Measurements from ENCODE around the gene CDC42EP5. TPM values are rescaled to one million over a fixed set of nuclear protein-coding genes. Genes with fewer than 3 reads are reported as not detected.

CDC42EP5 gene
- total and polyA plus RNA-seq, 10 of the 15 experiments (the other 5 are each of a cell fraction or from before 2014, with no cell fraction given), result 0.42 to 1.8 (median 1.4) TPM; not detected in 6

DNA sequence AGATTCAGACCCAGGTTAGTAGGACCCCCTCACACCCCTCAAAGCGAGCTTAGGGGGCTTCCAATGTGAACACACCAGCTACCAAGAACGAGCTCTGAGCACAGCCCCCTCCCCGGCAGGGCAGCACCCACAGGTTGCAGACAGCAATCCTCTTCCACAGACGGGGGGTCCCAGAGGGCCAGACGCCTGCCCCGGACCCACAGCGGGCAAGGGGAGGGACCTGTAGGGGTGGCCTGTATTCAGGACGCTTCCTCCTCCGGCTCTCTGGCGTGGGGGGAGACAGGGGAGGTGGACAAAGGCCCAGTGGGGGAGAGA is 53.1 kb downstream of the CDC42EP5 start:
- POLR2A ChIA-PET, result interaction anchor here (0.6 kb wide), 2 partner anchors 16 to 26 kb away, joined by 3 to 4 read pairs; no protein-coding TSS in a partner anchor
- no peak for FAIRE-seq

GRCh38 chr19:54418930-54419800 is 53.9 kb downstream of the CDC42EP5 start:
- ATAC-seq (no peak), FAIRE-seq (no peak), DNase-seq (ENCODE audit: low read depth, low spot score) (no peak)
- Histone ChIP-seq H3K4me3 (no peak overlapping the region), H2AFZ (ENCODE audit: control insufficient read depth, low read depth, low read length) (no peak overlapping the region), H3K79me2 (ENCODE audit: control insufficient read depth, insufficient read depth, low read length) (no peaks in the 10 kb centered on the region), H4K20me1 (ENCODE audit: control insufficient read depth, insufficient read depth) (no peaks in the 10 kb centered on the region), H3K27me3 (replicated peaks in 1 of 2; ENCODE audit: control insufficient read depth in 2 of 2, insufficient read depth in 2 of 2, low read length in 1 of 2) (peaks cover 0 to 3% of the 10 kb centered on the region in 2 experiments; a peak in 2 of 4 replicates), H3K36me3 (ENCODE audit: control insufficient read depth in 2 of 2, insufficient read depth in 2 of 2, low read length in 1 of 2) (no peaks in the 10 kb centered on the region), H3K27ac (ENCODE audit: control insufficient read depth, insufficient read depth) (no peak overlapping the region), H3K4me1 (ENCODE audit: control insufficient read depth, insufficient read depth, low read length) (peaks cover 8% of the 10 kb centered on the region), H3K9me3 (replicated peaks; ENCODE audit: control insufficient read depth, insufficient read depth, low read length) (no peaks in the 10 kb centered on the region; the same call in 2 of the 3 replicates), H3K4me2 (ENCODE audit: control insufficient read depth, insufficient read depth) (no peak overlapping the region), H3K9ac (ENCODE audit: control insufficient read depth, insufficient read depth, low read length) (no peak overlapping the region)
- 72% methylated on average over 26 of the region's 26 CpGs for WGBS (ENCODE audit: insufficient coverage, insufficient replicate concordance, low lambda C conversion rate, missing lambda C conversion rate)
- ChIA-PET POLR2A (interaction anchor here (0.6 kb wide), 2 partner anchors 15 to 26 kb away, joined by 3 to 4 read pairs; no protein-coding TSS in a partner anchor), RAD21 (ENCODE audit: unreplicated experiment) (no interaction called here), CTCF (no interaction called here), SMC1A (ENCODE audit: uncharacterized antibody, unreplicated experiment) (interaction anchor here (0.5 to 1.3 kb wide), 2 partner anchors 29 to 75 kb away, joined by 3 to 4 read pairs; no protein-coding TSS in a partner anchor)
- BruUV-seq (replicated peaks), result no TSS peak
- intact Hi-C loops (cut with micrococcal nuclease; ENCODE audit: unreplicated experiment) (no loop called here), in situ Hi-C loops (cut with MboI) (no loop called here)
- TF ChIP-seq TCF12 (IDR thresholded peaks at IDR 0.05; ENCODE audit: low read depth, low read length) (no peak), HDAC2 (IDR thresholded peaks at IDR 0.05) (no peak), WRNIP1 (IDR thresholded peaks at IDR 0.05; ENCODE audit: borderline replicate concordance, low read depth, low read length) (no peak), RELB (IDR thresholded peaks at IDR 0.05; ENCODE audit: low read depth) (no peak), PML (IDR thresholded peaks at IDR 0.05; ENCODE audit: low read length) (no peak)
- TF ChIP-seq, protein P1, sequence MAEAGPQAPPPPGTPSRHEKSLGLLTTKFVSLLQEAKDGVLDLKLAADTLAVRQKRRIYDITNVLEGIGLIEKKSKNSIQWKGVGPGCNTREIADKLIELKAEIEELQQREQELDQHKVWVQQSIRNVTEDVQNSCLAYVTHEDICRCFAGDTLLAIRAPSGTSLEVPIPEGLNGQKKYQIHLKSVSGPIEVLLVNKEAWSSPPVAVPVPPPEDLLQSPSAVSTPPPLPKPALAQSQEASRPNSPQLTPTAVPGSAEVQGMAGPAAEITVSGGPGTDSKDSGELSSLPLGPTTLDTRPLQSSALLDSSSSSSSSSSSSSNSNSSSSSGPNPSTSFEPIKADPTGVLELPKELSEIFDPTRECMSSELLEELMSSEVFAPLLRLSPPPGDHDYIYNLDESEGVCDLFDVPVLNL (IDR thresholded peaks at IDR 0.05; ENCODE audit: low read depth, low read length), result no peak
- TF ChIP-seq, protein P2, sequence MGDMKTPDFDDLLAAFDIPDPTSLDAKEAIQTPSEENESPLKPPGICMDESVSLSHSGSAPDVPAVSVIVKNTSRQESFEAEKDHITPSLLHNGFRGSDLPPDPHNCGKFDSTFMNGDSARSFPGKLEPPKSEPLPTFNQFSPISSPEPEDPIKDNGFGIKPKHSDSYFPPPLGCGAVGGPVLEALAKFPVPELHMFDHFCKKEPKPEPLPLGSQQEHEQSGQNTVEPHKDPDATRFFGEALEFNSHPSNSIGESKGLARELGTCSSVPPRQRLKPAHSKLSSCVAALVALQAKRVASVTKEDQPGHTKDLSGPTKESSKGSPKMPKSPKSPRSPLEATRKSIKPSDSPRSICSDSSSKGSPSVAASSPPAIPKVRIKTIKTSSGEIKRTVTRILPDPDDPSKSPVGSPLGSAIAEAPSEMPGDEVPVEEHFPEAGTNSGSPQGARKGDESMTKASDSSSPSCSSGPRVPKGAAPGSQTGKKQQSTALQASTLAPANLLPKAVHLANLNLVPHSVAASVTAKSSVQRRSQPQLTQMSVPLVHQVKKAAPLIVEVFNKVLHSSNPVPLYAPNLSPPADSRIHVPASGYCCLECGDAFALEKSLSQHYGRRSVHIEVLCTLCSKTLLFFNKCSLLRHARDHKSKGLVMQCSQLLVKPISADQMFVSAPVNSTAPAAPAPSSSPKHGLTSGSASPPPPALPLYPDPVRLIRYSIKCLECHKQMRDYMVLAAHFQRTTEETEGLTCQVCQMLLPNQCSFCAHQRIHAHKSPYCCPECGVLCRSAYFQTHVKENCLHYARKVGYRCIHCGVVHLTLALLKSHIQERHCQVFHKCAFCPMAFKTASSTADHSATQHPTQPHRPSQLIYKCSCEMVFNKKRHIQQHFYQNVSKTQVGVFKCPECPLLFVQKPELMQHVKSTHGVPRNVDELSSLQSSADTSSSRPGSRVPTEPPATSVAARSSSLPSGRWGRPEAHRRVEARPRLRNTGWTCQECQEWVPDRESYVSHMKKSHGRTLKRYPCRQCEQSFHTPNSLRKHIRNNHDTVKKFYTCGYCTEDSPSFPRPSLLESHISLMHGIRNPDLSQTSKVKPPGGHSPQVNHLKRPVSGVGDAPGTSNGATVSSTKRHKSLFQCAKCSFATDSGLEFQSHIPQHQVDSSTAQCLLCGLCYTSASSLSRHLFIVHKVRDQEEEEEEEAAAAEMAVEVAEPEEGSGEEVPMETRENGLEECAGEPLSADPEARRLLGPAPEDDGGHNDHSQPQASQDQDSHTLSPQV (IDR thresholded peaks at IDR 0.05), result no peak

More for the DNA sequence above, 53.1 kb downstream of the CDC42EP5 start:
- WGBS (ENCODE audit: insufficient coverage, insufficient replicate concordance, low lambda C conversion rate, missing lambda C conversion rate), result 30% methylated on average over 10 of the region's 10 CpGs
- TF ChIP-seq NFYB (IDR thresholded peaks at IDR 0.05; ENCODE audit: insufficient read depth, low read depth, low read length) (no peak), JUND (IDR thresholded peaks at IDR 0.05; ENCODE audit: low read depth, low read length) (no peak), CREM (IDR thresholded peaks at IDR 0.05; ENCODE audit: low read depth) (no peak)
- no peak overlapping the region for H3K27ac ChIP-seq (ENCODE audit: control insufficient read depth, insufficient read depth)
- SMC1A ChIA-PET (ENCODE audit: uncharacterized antibody, unreplicated experiment), result interaction anchor here (1.3 kb wide), 1 partner anchor 29 kb away, joined by 3 read pairs; no protein-coding TSS in a partner anchor
- RAD21 ChIA-PET (ENCODE audit: unreplicated experiment), result no interaction called here
- H3K79me2 ChIP-seq (ENCODE audit: control insufficient read depth, insufficient read depth, low read length), result no peaks in the 10 kb centered on the region
- no peak overlapping the region for H2AFZ ChIP-seq (ENCODE audit: control insufficient read depth, low read depth, low read length)
- intact Hi-C loops (cut with micrococcal nuclease; ENCODE audit: unreplicated experiment) (no loop called here), in situ Hi-C loops (cut with MboI) (no loop called here)
- no peaks in the 10 kb centered on the region for H3K36me3 ChIP-seq (ENCODE audit: control insufficient read depth in 2 of 2, insufficient read depth in 2 of 2, low read length in 1 of 2)
- H3K27me3 ChIP-seq (replicated peaks in 1 of 2; ENCODE audit: control insufficient read depth in 2 of 2, insufficient read depth in 2 of 2, low read length in 1 of 2), result peaks cover 0 to 3% of the 10 kb centered on the region in 2 experiments; a peak in 2 of 4 replicates
- DNase-seq (ENCODE audit: low read depth, low spot score), result no peak
- no peak overlapping the region for H3K4me2 ChIP-seq (ENCODE audit: control insufficient read depth, insufficient read depth)
- H3K9me3 ChIP-seq (replicated peaks; ENCODE audit: control insufficient read depth, insufficient read depth, low read length), result no peaks in the 10 kb centered on the region
- no peaks in the 10 kb centered on the region for H4K20me1 ChIP-seq (ENCODE audit: control insufficient read depth, insufficient read depth)
- no TSS peak for BruUV-seq (replicated peaks)
- no peak overlapping the region for H3K9ac ChIP-seq (ENCODE audit: control insufficient read depth, insufficient read depth, low read length)
- H3K4me3 ChIP-seq, result no peak overlapping the region
- peaks cover 8% of the 10 kb centered on the region for H3K4me1 ChIP-seq (ENCODE audit: control insufficient read depth, insufficient read depth, low read length)
- ATAC-seq, result no peak
- CTCF ChIA-PET, result no interaction called here

Measured in GM12878 (cell line).